T-helper 22 cell (primary cell): ENCODE results near the gene PROSER3.
"Not testable (repeated sequence)": the region's sequence is repeated elsewhere in the genome, so short reads cannot be mapped to it uniquely, and the experiment has no call there.

Experiments
- DNase-seq: peaks from one replicate; pipeline ENCODE4 v3.0.0-alpha.2; 2020; ENCODE audit warnings: low read depth

PROSER3 gene

DNA sequence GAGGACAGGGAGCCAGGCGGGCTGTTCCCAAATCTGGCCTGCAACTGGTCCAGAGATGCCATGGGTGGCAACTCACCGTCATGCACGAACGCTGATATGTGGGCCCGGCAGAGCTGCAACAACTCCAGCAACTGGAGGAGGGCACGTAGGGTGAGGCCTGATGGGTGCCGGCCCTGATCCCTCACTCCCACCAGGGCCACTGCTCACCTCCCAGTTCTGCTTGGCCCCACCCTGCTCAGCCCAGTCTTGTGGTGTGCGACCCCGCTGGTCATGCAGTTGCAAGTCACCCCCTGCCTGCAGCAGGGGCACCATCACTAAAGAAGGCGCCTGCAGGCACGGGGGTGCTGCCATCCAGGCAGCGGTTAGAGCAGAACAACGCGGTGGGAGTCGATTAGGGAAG is 34.3 kb downstream of the PROSER3 start:
- no peak for DNase-seq

DNA sequence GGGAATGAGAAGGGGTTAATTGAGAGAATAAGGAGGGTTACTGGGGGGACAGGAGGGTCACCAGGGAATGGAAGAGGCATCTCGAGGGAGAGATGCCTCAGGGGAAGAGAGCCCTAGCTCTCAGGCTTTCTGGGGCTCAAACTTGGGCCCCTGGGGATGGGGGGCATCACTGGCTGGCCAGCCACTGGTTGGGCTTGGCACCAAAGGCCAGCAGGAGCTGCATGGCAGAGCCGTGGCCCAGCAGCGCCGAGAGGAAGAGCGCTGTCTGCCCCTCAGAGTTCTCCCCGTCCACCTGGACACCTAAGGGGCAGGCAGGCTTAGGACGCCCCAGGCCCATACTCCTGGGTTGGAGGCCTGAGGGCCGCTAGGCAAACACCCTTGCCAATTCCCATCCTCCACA is 34.9 kb downstream of the PROSER3 start:
- no peak for DNase-seq

DNA sequence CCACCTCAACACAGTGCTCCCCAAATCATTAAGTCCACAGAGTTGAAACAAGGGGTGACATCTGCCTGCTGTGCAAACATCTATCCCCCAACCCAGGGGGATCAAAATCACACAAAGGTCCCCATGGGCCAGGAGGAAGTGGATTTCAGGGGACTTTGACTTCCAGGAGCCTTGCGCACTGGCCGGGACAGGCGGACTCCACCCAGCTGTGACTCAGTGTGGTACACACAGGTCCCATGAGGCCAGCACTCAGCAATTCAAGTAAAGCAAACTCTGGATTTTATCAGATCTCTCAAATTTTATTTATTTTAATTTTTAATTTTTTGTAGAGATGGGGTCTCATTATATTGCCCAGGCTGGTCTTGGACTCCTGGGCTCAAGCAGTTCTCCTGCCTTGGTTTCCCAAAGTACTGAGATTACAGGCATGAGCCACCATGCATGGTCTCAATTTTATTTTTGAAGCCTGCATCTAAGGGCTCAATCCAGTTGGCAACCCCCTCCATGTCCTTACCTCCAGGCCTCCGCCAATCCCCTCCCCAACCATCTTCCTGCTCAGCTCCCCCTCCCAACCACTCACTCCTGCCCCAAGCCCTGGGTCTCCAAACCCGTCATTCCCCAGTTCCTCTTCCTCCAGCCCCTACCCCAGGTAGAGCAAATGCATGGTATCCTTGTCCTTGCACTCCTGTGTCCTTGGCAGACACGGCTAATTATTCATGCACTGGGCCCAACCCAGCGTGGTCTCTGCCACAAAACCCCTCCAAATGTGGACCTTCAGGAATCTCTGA is 35.6 kb downstream of the PROSER3 start:
- DNase-seq: no peak

DNA sequence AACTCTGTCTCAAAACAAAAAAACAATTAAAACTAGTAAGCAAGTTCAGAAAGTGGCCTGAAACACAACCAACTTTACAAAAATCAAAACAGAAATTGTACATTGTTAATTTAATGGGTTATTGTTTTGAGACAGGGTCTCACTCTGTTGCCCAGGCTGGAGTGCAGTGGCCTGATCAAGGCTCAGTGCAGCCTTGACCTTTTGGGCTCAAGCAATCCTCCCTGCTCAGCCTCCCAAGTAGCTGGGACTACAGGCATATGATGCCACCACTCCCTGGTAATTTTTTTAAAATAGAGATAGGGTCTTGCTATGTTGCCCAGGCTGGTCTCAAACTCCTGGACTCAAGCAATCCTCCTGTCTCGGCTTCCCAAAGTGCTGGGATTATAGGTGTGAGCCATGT is 37.6 kb downstream of the PROSER3 start:
- not testable (repeated sequence) for DNase-seq

DNA sequence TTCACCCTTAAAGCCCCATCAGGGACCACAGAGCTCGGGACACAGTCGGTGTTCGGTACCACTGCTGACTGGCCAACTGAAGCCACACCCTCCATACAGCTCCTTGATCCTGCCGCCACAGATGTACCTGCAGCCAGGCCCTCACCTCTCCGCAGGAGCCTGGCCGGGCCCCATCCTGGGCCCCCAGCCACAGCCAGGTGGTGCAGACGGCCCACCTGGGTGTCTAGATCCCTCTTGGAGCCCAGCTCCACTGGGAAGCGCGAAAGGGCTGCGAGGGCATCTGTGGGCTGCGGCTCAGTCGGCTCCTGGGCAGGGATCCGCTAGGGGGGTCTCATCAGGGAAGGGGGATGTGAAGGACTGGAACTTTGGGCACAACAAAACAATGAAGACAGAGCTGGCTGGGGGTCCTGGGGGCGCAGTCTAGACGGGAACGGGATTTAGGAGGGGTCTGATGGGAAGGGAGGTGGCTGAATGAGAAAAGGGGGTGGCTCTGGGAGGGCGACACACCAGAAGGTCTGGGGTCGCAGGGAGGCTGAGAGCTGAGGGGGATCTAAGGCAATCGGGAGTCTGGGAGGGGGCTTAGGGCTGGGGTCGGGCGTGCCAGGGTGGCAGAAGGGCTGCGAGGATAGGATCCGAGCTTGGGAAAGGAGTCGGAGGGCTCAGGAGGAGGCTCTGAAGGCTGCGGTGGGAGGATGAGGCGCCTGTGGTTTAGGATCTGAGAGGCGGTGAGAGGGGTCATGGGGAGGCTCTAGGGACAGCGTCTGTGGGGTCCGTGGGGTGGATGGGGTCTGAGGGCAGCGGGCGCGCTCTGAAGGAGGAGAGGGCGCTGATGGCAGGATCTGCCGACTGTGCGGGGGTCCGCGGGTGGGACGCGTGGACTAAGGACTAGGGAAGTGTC is 38.9 kb downstream of the PROSER3 start:
- no peak for DNase-seq

DNA sequence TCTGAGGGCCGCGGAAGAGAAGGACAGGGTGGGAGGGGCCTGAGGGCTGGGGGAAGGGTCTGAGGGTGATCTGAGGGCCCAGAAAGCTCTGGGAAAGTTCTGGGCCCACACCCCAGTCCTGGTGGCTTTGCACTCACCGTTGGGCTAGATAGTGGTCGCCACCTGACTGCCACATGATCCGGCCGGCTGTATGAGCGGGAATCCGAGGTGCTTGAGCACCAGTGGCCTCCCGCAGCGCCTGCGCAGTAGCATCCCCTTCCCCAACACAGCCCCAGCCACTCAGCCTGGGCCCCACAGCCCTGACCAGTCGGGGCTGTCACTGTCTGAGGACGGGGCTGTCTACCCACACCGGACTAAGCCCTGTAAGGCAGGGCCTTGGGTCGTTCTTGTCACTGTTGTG is 39.7 kb downstream of the PROSER3 start:
- DNase-seq: no peak

DNA sequence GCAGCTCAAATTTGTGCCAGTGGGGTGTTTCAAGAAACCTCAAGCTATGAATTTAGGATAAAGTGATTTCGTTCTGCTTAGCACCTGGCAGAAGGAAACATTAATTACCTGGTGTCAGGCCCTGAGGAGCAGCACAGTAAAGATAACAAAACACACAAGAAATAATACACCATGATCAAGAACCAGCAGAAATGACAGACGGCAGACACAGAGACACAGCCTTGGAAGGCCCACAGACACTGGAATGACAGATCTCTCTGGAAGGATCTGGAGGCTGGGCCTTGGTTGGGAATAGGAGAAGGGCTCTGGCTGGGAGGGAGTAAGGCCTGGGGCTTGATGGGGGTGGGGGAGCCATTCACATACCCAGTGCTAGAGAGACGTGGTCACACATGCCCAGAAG is 43.9 kb downstream of the PROSER3 start:
- no peak for DNase-seq

DNA sequence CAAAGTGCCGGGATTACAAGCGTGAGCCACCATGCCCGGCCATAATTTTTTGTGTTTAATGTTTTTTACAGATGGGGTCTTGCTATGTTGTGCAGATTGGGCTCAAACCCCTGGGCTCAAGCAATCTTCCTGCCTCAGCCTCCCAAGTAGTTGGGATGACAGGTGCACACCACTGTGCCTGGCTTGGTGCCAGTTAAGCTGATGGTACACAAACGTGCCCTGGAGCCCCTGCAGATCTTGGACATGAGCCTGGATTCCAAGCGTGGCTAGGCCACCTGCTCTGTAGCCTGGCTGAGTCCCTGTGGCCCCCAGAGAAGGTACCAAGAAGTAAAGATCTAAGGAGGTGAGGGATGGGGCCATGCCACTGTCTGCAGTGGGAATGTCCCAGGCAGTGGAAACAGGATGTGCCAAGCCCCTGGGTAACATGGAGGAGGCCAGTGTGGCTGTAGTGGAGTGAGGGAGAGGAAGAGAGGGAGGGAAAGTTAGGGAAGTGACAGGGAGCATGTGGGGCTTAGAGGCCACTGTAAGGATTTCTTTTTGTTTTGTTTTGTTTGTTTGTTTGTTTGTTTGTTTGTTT is 47.6 kb downstream of the PROSER3 start:
- no peak for DNase-seq

DNA sequence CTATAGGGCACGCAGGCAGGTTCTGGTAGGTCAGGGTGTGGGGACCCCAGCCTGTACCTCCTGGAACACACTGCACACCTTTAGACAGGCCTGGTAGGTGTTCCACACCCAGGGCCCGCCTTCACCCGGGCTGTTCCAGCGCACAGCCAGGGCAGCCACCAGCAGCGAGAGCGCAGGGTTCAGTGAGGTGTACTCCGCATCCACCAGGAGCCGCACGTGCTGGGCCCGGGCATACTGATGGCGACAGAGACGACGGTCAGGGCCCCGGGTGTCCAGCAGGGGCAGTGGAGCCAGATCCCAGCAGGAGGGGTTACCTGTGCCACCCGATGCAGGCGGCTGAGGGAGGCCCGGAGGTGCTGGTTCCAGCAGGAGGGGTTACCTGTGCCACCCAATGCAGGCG is 48.6 kb downstream of the PROSER3 start:
- no peak for DNase-seq

DNA sequence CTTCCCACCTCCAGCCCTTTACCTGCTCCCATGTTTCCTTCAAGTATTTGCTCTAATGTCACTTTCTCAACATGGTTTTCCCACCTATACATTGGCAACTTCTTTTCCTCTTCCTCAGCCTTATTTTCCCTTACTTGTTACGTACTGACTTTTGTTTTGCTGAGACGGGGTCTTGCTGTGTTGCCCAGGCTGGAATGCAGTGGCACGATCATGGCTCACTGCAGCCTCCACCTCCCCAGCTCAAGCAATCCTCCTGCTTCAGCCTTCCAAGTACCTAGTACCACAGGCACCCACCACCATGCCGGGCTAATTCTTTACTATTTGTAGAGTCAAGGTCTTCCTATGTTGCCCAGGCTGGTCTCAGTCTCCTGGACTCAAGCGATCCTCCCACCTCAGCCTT is 49.7 kb downstream of the PROSER3 start:
- no peak for DNase-seq

DNA sequence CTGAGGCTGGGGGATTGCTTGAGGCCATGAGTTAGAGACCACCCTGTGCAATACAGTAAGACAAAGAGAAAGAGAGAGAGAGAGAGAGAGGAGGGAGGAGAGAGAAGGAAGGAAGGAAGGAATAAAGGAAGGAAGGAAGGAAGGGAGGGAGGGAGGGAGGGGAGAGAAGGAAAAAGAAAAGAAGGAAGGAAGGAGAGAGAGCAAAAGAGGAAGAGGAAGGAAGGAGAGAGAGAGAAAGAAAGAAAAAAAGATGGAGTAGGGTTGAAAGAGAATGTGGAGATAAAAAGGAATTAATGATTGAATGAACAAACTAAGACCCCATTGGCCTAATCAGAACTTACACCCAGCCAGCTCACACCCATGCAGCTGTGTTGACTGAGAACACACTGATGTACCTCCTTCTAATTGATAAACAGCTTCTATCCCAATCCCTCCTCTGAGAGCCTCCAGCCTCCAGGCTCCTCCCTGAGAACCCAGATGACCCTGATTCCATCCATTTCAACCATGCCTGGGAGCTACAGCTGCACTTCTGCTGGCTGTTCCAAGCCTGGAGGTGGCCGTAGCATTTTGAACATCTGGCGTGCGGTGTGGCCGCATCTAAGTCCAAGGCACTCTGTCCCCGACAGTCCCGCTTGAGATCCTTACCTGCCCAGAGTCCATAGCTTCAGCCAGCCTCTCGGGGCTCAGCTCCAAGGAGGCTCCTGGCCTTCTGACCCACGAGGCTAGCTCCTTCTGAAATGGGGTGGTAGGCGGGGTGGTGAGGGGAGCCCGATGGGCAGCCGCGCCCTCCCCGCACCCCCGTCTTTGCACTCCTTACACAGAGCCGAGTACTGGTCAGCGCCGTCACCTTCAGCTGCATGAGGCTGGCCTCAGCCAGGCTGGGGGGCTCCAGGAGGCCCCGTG is 53.6 kb downstream of the PROSER3 start:
- no peak for DNase-seq

DNA sequence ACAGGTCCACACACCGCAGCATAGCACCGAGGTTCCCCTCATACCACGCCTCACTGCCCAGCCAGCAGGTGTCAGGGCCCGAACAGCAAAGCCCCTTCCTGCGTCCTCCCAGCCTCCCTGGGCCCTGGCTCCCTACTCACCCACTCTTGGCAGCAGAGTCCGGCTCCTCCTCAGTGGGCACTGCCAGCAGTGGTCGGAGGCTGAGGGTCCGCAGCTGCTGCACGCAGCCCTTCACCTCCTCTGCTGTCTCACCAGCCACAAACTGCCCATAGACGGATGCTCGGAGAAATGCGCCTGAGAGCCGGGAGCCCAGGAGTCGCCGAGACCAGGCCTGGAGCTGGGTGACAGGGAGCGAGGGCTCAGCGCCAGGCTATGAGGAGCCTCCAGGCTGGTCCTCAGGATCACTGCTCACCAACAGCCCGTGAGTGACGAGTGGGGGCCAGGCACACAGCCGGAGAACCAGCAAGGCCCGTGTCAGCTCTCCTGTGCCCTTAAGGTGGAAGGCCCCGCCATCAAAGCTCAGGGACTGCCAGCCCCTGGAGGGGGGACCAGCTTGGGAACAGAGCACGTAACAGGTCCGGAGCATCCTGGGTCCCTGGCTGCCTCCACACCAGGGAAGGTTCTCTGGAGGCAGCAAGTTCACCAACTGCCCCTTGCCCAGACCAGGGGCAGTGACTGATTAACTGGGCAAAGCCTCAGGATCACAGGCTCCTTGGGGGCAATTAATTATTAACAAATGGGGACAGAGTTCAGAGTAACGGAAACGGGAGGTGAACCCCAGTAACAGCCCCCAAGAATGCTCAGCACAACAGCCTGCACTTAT is 54.5 kb downstream of the PROSER3 start, which contains the start of gene PRODH2:
PRODH2 (minus strand) TSS at position 626 of the 823 bp plus-strand sequence; CDS start at position 586, 40 bp downstream.
- DNase-seq: no peak

DNA sequence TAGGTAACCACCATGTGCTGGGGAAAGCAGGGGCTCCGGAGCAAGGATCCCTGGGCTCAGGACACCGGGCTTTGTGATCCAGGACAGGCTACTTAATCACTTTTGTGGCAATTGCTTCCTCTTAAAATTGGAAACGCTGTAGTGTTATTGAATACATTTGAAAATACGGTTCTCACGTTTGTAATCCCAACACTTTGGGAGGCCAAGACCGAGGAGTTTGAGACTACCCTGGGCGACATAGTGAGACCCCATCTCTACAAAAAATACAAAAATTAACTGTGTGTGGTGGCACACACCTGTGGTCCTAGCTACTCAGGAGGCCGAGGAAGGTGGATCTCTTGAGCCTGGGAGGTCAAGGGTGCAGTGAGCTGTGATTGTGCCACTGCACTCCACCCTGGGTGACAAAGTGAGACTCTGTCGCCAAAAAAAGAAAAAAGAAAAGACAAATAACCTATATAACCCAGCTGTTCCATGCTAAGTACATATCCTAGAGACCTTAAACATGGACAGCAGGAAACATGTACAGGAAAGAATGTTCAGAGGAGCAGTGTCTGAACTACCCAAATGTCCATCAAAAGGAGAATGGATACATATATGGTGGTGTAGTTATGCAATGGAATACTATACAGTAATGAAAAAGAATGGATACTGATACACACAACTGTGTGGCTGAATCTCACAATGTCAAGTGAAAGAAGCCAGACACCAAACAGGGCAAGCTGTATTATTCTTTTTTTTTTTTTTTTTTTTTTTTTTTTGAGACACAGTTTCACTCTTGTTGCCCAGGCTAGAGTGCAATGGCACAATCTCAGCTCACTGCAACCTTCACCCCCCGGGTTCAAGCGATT is 55.3 kb downstream of the PROSER3 start:
- no peak for DNase-seq

DNA sequence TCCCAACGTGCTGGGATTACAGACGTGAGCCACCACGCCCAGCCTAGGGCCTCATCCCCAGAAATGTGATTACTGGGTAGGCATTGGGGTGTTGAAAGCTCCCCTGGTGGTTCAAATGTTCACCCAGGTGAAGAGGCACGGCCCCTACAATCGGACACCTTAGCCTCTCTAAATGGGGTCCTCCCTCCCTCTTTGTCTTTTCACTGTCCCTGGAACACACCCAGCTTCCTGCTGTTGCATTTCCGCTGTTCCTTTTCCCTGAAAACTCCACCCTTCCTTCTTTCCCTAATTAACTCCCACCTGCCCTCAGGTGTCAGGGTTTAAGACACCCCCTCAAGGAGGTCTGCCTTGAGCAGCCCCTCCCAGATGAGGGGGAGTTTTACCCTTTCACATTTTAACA is 58.3 kb downstream of the PROSER3 start:
- no peak for DNase-seq

DNA sequence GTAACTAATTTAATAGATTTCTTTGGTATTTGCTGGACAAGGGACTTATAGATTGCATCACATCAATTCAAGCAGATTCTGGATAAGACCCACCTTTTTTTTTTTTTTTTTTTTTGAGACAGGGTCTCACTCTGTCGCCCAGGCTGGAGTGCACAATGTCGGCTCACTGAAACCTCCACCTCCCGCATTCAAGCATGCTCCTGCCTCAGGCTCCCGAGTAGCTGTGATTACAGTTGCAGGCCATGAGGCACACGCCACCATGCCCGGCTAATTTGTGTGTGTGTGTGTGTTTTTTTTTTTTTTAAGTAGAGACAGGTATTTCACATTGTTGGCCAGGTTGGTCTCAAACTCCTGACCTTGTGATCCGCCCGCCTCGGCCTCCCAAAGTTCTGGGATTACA is 58.9 kb downstream of the PROSER3 start:
- no peak for DNase-seq

DNA sequence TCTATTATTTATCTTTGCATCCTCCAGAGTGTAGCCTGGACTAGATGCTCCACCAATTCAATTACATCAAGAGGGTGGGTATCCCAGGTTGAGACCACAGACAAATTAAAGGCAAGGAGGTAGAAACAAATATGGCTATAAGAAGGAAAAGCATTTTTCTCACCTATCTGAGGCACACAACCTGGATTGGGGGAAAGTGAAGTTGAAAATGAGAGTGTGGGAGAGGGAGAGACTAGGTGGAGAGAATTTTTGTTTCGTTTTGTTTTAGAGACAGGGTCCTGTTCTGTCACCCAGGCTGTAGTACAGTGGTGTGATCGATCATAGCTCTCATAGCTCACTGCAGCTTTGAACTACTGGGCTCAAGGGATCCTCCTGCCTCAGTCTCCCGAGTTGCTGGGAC is 60.5 kb downstream of the PROSER3 start:
- no peak for DNase-seq
